Lower leg skin (tissue), 3 donors: Measurements from ENCODE around the gene ITGA11.

Experiments used
- CTCF ChIP-seq, 3 donors: fragments of 450-650 bp; IDR thresholded peaks; one replicate each; pipeline ENCODE4 v1.5.1; 2016; ENCODE audit warnings: antibody characterized with exemption in 3 of 3, mild to moderate bottlenecking in 3 of 3, moderate library complexity in 2 of 3
- POLR2A ChIP-seq, 2 donors: fragments of 450-650 bp; IDR thresholded peaks; one replicate each; pipeline ENCODE4 v1.6.1; 2016 to 2017; ENCODE audit warnings: antibody characterized with exemption in 2 of 2, mild to moderate bottlenecking in 1 of 2, moderate library complexity in 1 of 2

- TF ChIP-seq CTCF (IDR thresholded peaks at IDR 0.05), result no peak
- no peak for TF ChIP-seq POLR2A (IDR thresholded peaks at IDR 0.05)
These were observed 146.5 kb downstream of the ITGA11 start for GRCh38 chr15:68285259-68285980.
